Limb (tissue), 2 donors: ENCODE data around the gene FAM124B.

Experiments
- DNase-seq, 2 donors: peaks; one replicate each; pipeline ENCODE4 v3.0.0-alpha.2; 2016; ENCODE audit errors: extremely low spot score in 2 of 2

FAM124B gene, protein sequence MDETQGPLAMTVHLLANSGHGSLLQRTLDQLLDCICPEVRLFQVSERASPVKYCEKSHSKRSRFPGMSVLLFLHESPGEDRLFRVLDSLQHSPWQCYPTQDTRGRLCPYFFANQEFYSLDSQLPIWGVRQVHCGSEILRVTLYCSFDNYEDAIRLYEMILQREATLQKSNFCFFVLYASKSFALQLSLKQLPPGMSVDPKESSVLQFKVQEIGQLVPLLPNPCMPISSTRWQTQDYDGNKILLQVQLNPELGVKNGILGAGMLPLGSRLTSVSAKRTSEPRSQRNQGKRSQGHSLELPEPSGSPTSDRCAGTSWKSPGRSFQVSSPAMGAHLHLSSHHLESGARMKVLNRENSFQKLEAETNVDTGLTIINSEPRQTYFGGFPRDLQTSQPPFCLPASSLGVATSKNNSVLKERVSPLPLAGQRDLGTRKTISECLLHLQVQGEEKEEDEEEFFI

DNA sequence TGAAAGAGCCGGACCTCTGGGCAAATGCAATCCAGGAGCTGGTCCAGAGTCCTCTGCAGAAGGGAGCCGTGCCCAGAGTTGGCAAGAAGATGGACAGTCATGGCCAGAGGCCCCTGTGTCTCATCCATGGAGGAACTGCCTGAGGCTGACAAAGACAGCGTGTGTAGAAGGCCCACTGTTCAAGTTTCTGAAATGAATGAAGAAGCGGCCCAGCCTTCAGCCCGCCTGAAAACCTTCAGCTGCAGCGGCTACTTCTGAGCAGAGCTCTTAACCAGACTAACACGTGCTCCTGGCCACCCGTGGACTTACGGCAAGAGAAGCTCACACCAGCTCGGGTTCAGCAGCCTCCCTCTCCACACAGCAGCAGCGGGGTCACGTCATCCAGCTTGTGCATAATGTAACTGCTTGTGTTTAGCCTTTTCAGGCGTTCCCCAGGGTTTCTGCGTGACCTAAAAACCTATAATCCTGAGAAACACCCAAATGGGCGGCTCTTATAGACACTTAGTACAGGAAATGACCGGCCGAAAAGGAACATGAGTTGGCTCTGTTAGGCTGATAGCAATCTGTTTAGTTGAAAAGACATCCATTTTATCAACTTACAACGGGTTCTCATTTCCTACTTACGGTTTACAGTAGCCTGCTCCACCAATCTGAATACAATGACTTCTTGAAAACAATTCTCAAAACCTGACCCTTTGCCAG is at the start of gene FAM124B:
Gene FAM124B, minus strand, starts transcription at position 467 of the 702 bp plus-strand sequence. Its CDS starts 339 bp downstream, at position 128.
- peak; percentile 37 to 60 for DNase-seq

DNA sequence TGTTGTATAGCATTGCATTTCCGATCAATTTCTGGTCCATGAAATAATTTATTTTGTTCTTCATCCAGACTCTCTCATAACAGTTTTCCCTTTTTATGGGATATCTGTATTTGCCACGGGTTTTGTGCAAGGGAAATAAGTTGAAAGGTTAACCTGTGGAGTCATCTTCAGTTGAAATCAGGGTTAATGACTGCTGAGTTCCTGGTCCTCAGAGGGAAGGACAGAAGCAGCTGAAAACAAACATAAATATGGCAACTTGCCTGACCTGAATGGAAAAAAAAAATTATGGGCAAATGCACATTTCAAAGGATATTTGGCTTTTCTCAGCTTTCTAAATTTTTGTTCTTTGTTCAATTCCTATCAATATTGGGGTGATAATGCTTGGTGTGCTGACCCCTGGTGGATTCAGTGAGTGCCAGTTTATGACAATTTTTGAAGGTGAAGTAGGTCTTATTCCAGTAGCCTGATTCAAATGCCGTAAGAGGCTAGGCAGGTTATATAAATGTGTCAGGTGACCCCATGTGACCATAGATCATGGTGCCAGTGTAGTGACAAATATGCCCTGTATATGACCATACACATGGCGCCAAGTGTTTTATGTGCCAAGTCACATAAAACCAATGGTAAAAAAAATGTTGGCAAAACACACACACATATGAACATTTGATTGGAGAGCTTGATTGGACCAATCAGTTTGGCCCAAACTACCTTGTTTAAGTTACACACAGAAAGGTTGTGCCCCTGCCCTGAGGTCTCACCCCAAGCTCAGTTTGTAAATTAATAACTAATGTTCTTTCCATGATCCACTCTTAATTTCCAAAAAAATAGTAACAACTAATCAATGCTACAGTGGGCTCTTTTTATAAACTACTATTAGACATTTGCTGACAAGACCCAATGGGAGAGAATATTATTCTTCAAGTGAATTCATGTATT is 47.6 kb upstream of the FAM124B start:
- DNase-seq = no peak

DNA sequence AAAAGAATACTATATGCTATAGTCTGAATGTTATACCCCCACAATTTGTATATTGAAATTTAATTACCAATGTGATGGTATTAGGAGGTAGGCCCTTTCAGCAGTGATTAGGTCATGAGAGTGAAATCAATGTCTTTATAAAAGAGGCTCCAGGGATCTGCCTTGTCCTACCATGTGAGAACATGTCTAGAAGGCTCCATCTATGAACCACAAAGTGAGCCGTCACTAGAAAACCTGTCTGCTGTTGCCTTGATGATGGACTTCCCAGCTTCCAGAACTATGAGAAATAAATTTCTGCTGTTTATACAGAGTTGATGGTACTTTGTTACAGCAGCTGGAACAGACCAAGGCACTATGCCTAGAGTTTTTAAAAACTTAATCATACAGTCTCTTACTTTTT is 46.3 kb upstream of the FAM124B start:
- no peak for DNase-seq

DNA sequence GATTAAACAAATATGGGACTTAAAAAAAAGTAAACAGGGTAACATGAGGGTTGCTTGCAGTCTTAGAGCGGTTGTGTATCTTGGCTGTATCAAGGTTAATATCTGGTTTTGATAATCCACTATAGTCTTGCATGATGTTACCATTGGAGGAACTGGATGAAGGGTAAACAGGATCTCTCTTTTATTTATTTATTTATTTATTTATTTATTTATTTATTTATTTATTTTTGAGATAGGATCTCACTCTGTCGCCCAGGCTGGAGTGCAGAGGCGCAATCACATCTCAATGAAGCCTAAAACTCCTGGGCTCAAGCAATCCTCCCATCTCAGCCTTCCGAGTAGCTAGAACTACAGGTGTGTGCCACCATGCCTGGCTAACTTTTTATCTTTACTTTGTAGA is 42.9 kb upstream of the FAM124B start:
- no peak for DNase-seq

DNA sequence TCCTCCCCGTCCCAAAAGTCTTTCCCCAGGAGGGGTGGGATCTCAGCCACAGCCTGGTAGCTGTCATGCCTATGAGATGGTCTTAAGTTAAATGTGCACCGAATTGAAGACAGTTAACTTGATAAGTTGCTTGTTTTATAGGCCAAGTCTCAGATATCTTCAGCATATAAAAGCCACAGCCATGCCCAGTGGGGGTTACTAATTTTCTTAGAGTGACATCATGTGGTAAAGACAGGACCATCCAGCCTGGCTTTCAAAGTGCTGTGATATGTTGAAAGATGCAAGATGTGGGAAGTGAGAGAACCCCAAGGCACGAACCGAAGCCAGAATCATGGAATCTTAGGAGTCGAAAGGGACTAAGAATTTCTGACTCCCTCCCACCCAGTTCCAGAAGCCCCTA is 42.1 kb upstream of the FAM124B start:
- DNase-seq = no peak

DNA sequence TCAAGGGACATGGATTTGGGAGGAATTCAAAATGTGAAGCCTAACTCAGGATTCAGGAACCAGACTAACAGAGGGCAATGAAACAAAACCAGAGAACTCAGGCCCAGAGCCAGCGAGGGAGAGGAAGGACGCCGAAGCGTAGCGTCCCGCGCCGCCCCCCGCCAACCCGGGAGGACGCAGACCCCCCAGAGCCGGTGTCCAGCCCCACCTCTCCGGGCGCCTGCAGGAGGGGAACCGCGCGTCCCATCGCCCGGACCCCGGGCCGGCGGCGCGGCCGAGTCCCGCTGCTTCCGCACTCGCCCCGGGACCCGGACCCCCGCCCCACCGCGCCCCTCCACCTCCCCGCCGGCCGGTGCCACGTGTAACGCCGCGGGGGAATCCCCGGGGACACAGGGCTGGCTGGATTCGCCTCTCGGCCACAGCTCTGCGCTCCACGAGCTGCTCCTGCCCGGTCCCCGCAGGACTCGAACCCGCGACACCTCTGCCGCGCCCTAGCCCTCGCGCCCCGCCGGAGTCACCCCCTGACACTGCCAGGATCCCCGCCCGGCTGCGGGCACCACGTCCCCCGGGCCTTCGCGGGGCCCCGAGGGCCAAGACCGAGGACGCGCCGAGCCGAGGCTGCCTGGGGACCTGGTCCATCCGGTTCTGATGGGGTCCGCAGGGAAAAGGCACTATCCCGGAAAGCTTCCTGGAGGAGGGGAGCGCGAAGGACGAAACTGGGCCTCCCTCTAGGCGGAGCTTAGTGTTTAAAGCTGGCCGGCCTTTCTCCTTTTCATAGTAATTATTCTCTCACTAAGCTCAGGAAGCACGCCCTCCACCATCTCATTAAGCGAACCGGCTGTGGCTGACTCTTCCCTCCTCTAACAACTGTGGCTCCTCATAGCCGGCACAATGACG is 40.4 kb upstream of the FAM124B start:
- DNase-seq = peak; percentile 36 to 57

DNA sequence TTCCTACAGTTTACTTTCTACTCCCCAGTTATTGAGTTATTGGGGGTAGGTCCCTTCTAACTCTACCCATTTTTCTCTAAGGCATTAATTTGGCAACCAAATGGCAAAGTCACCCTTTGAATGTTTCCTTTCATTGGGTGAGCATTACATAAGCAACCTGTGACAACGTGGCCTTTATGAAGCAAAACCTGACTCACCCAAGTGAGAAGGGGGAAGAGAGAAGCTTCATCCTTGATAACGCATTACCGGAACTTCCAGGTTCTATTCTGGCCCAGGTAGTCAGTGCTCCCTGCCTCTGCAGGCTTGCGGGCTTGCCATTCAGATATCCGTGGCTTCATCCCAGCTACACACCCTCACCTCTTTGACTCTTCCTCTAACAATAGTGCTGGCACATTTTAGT is 39.1 kb upstream of the FAM124B start:
- no peak for DNase-seq

DNA sequence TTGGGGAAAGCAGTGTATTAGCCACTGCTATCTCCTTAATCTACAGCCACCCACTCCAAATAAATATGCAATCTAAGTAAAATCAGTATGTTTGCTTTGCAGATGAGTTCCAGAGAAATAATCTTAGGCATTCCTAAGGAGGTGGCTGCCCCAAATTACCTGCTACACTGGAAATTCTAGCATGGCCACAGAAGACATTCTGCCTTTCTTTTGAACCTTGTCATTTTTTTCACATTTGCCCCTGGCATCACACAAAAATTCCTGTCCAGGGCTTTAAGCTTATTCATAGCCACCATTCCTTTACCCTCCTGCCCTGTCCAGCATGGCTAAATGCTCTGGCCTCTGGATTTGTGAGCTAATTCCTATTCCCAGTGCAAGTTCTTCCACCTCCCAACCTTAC is 36.8 kb upstream of the FAM124B start:
- no peak for DNase-seq

DNA sequence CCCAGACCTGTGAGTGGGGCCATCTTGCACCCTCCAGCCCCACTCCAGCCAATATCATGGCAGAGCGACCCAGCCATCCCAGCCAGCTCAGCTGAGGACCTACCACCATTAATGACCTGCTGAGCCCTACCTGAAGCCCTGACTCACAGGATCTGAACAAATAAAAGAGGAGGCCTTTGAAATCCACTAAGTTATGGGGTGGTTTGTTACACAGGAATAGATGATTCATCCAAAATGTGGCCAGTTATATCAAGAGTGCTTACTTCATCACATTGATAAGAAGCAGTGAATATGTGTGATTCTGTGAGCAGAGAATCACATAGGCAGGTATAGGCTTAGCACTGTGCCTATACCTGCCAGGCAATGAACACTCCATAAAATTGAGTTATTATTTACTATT is 34.7 kb upstream of the FAM124B start:
- DNase-seq = no peak

DNA sequence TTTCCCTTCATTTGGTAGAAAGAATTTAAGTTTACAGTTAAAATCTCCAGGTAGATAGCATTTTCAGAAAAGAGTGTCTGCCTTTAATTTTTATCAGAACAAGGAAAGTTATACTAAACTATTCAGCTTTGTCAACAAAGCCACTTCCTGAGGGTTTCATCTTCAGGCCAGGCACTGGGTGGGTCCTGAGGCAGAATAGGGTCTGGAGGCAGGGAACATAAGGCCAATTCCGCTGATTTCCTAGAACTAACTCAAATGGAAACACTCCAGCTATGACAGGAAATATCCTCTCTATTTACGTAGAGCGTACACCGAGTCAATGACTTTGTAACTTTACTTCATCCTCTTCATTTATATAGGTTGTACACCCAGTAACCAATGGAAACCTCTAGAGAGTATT is 32.7 kb upstream of the FAM124B start:
- DNase-seq = no peak

DNA sequence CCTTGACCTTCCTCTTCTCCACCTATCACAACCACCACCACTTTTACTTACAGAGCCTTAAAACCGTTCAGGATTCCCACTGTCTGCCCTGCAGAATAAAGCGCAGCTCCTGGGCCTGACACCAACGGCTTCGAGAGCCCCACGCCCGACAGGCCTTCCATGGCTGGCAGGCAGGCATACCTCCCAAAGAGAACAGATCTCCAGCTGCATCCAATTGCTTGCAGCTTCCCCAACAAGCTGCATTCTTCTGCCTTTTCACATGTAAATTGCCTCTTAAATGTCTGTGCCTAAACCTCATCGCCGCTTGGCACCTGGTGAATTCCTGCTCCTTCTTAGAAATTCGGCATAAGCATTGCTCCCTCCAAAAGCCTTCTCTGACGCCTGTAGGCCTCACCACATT is 31.5 kb upstream of the FAM124B start:
- DNase-seq = no peak

DNA sequence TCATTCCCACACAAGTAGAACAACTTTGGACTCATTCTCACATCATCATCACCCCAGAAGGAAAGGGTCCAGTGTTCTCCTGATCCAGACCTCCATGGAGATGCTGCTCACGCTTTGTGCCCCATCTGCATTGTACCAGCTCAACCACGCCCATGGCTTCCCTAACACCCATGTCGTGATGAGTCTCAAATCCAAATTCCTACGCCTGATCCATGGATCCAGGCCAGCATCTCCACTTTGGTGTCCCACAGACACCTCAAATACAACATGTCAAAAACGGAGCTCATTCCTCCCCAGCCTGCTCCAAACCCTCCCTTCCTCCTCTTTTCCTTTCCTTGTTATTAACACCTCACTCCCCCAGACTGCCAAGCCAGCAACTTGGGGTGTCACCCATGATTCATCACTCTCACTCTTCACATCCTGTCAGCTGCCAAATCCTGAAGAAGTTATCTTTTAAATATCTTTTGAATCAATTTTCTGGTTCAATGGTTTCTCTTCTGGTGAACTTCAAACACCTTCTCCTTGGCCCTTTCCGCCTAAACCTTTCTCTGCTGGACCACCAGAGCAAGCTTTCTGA is 30.2 kb upstream of the FAM124B start:
- DNase-seq = no peak

DNA sequence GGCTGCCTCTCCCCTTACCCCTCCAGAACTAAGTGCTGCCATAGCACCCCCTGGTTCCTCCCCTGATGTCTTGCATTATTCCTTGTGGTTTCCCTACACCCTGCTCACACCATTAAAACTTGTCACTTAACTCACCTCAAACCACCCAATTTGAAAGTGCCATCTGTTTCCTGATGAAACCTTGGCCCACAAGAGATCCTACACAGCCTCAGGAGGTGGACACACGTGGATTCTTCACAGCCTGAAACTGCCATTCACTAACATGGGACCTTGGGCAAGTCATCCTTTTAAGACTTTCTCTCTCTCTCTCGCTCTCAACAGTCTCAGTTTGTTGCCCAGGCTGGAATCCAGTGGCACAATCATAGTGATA is 27.5 kb upstream of the FAM124B start:
- DNase-seq = no peak

DNA sequence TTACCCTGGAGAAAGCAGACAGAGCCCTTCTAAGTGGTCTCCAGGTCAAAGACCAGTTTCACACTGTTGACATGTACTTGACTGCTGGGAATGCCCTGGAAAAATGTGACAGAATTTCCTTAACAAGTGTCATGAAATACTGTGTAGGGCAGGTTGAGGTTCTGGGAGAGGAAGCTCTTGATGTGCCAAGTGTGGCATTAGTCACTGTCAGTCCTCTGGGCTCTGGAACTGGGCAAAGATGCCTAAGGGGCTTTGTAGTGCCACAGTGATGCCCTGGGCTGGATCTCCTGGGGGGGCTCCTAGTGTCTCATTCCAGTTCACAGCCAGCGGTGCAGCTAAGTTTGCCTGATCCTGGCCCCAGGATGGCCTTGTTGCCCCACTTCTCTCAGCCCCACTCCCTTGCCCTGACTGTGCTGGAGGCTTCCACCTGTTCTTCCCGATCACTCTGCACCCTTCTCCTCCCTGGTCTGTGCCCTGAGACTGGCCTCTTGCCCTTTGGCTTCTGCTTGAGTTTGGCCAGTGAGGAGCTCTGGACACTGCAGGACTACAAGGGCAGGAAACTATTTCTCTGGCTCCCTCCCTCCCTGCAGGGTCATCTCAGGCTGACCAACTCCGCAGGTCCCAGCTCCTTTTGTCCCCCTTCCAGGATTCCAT is 27.0 kb upstream of the FAM124B start:
- no peak for DNase-seq

DNA sequence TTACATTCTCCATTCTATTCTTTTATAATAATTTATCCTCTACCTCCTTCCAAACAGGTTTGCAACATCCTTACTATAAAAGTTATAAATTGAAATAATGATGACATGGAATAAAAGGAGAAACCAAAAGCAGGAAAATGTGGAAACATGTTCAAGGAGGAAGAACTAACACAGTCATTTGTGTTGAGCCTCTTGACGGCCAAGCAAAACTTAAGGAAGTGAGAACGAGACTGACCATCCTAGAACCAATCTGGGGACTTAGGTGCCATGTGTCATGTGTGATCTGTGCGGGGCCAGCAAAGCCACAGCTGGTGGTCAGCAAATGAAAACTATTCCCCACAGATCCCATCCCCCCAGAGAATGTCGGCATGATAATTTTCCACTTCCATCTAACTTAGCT is 25.6 kb upstream of the FAM124B start:
- no peak for DNase-seq

DNA sequence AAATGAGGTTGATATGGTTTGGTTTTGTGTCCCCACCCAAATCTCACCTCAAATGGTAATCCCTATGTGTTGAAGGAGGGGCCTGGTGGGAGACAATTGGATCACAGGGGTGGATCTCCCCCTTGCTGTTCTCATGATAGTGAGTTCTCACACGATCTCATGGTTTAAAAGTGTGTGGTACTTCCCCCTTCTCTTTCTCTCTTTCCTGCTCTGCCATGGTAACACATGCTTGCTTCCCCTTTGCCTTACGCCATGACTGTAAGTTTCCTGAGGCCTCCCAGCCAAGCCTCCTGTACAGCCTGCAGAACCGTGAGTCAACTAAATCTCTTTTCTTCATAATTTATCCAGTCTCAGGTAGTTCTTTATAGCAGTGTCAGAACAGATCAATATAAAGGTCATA is 24.7 kb upstream of the FAM124B start:
- DNase-seq = no peak

DNA sequence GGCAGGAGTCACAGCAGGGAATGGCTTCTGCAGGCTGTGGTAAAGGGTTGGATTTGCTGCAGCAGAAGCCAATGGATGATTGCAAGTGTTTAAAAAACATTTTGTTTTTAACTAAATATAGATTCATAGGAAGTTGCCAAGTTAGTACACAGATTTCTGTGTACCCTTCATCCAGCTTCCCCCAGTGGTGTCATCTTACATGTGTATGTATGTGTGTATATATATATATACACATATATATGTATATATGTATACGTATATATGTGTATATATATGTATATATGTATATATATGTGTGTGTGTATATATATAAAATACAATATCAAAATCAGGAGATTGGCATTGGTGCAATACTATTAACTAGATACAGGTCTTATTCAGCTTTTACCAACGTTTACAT is 19.2 kb upstream of the FAM124B start:
- no peak for DNase-seq

DNA sequence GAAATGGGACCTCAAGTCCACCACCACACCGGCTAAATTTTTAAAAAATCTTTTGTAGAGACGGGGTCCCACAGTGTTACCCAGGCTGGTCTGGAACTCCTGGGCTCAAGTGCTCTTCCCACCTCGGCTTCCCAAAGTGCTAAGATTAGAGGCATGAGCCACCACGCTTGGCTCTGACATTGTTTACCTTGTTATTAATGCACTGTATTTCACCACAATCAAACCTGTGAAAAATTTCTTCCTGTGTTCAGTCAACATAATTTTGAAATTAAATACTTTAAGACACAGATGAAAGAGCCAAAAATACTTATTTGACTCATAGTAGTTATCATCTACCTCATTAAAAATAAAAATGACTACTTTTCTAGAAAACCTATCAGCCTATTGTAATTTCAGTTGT is 16.0 kb upstream of the FAM124B start:
- no peak for DNase-seq

DNA sequence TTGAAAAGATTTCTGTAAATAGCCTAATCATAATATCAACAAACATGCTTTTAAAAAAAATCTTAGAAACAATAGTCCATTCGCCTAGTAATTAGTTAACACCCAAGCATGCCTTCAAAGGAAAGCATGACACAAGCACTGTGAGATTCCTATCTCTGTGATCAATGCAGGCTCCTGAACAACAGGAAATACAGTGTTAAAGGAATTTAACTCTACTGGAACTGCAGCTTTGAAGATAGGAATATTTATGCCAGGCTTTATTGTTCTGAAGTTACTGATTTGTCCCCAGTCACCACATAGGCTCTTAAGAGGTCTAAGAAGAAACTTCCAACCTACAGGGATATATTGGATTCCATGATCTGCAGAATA is 15.4 kb upstream of the FAM124B start:
- no peak for DNase-seq
